ENCODE results near the gene MAP4K4.

GRCh38 chr2:101921953-101922325 is 224.4 kb downstream of the MAP4K4 start:
- TF ChIP-seq CTCF (conservative IDR thresholded peaks at IDR 0.05; ENCODE audit: low read depth, low read length), result no peak
- no peak for TF ChIP-seq EZH2 (IDR thresholded peaks at IDR 0.05; ENCODE audit: low read length, unreplicated experiment)

Measured in PC-3 (cell line).